ENCODE measurements around the gene TMEM117.

Gene TMEM117

GRCh38 chr12:44029194-44029593, 193.3 kb downstream of the TMEM117 start:
- no peaks in the 10 kb centered on the region for H3K27me3 ChIP-seq (ENCODE audit: control insufficient read depth, low read length)
- H3K4me1 ChIP-seq (ENCODE audit: control insufficient read depth, low read length), result no peaks in the 10 kb centered on the region
- no peaks in the 10 kb centered on the region for H3F3A ChIP-seq (ENCODE audit: control insufficient read depth, insufficient read depth)
- no peaks in the 10 kb centered on the region for H3K9me2 ChIP-seq (replicated peaks; ENCODE audit: control insufficient read depth, low read length)
- H3K79me2 ChIP-seq (ENCODE audit: control insufficient read depth, low read length), result no peaks in the 10 kb centered on the region
- no peaks in the 10 kb centered on the region for H3K36me3 ChIP-seq (ENCODE audit: control insufficient read depth, low read length)
- H3K4me2 ChIP-seq (ENCODE audit: low read length), result no peak overlapping the region
- no peak for TF ChIP-seq CTCF (IDR thresholded peaks at IDR 0.05; ENCODE audit: low read depth, low read length, poor library complexity, severe bottlenecking)
- TF ChIP-seq EZH2phosphoT487 (IDR thresholded peaks at IDR 0.05; ENCODE audit: borderline replicate concordance, low read length), result no peak
- no peak overlapping the region for H3K4me3 ChIP-seq (ENCODE audit: low read length)
- peaks cover 9% of the 10 kb centered on the region; the same call in 1 of the 2 replicates for H3K9me3 ChIP-seq (ENCODE audit: control insufficient read depth, insufficient read depth, low read length)
- H4K20me1 ChIP-seq (ENCODE audit: control insufficient read depth, insufficient read depth, low read depth, low read length), result no peaks in the 10 kb centered on the region
- H3K27ac ChIP-seq (ENCODE audit: low read depth, low read length), result no peak overlapping the region

GRCh38 chr12:44031472-44032185, 195.7 kb downstream of the TMEM117 start:
- no peak overlapping the region for H3K27ac ChIP-seq (ENCODE audit: low read depth, low read length)
- H3K9me3 ChIP-seq (ENCODE audit: control insufficient read depth, insufficient read depth, low read length), result peaks cover 9% of the 10 kb centered on the region; the same call in 1 of the 2 replicates
- no peak for TF ChIP-seq EZH2phosphoT487 (IDR thresholded peaks at IDR 0.05; ENCODE audit: borderline replicate concordance, low read length)
- no peak for TF ChIP-seq CTCF (IDR thresholded peaks at IDR 0.05; ENCODE audit: low read depth, low read length, poor library complexity, severe bottlenecking)
- no peak overlapping the region for H3K4me2 ChIP-seq (ENCODE audit: low read length)
- no peaks in the 10 kb centered on the region for H3K9me2 ChIP-seq (replicated peaks; ENCODE audit: control insufficient read depth, low read length)
- H3K27me3 ChIP-seq (ENCODE audit: control insufficient read depth, low read length), result no peaks in the 10 kb centered on the region
- no peaks in the 10 kb centered on the region for H4K20me1 ChIP-seq (ENCODE audit: control insufficient read depth, insufficient read depth, low read depth, low read length)
- H3K4me1 ChIP-seq (ENCODE audit: control insufficient read depth, low read length), result no peaks in the 10 kb centered on the region
- H3K79me2 ChIP-seq (ENCODE audit: control insufficient read depth, low read length), result no peaks in the 10 kb centered on the region
- no peaks in the 10 kb centered on the region for H3K36me3 ChIP-seq (ENCODE audit: control insufficient read depth, low read length)
- no peaks in the 10 kb centered on the region for H3F3A ChIP-seq (ENCODE audit: control insufficient read depth, insufficient read depth)
- no peak overlapping the region for H3K4me3 ChIP-seq (ENCODE audit: low read length)

GRCh38 chr12:44034906-44035305, 199.0 kb downstream of the TMEM117 start:
- Histone ChIP-seq H3K36me3 (ENCODE audit: control insufficient read depth, low read length) (no peaks in the 10 kb centered on the region), H3F3A (ENCODE audit: control insufficient read depth, insufficient read depth) (no peaks in the 10 kb centered on the region), H3K27me3 (ENCODE audit: control insufficient read depth, low read length) (no peaks in the 10 kb centered on the region), H3K9me2 (replicated peaks; ENCODE audit: control insufficient read depth, low read length) (no peaks in the 10 kb centered on the region), H3K4me1 (ENCODE audit: control insufficient read depth, low read length) (no peaks in the 10 kb centered on the region), H3K4me3 (ENCODE audit: low read length) (no peak overlapping the region), H3K27ac (ENCODE audit: low read depth, low read length) (no peak overlapping the region), H3K79me2 (ENCODE audit: control insufficient read depth, low read length) (no peaks in the 10 kb centered on the region), H3K9me3 (ENCODE audit: control insufficient read depth, insufficient read depth, low read length) (peaks cover 9% of the 10 kb centered on the region; the same call in 1 of the 2 replicates), H3K4me2 (ENCODE audit: low read length) (no peak overlapping the region), H4K20me1 (ENCODE audit: control insufficient read depth, insufficient read depth, low read depth, low read length) (no peaks in the 10 kb centered on the region)
- TF ChIP-seq CTCF (IDR thresholded peaks at IDR 0.05; ENCODE audit: low read depth, low read length, poor library complexity, severe bottlenecking) (no peak), EZH2phosphoT487 (IDR thresholded peaks at IDR 0.05; ENCODE audit: borderline replicate concordance, low read length) (no peak)
